H1 (cell line): ENCODE measurements around the gene MEF2B. TPM values are rescaled to one million over a fixed set of nuclear protein-coding genes. Genes with fewer than 3 reads are reported as not detected.

Source experiments
- ATF3 ChIP-seq: IDR thresholded peaks from 2 replicates; pipeline ENCODE4 v1.6.1; 2011; ENCODE audit warnings: low read depth, mild to moderate bottlenecking, low read length; ENCODE audit not compliant: insufficient read depth
- CEBPB ChIP-seq: IDR thresholded peaks from 2 replicates; pipeline ENCODE4 v1.6.1; 2012; ENCODE audit warnings: low read depth, low read length
- CHD1 ChIP-seq: IDR thresholded peaks from 2 replicates; pipeline ENCODE4 v1.6.1; 2012; ENCODE audit warnings: low read depth, low read length, improper control_type of control experiment
- CHD2 ChIP-seq: IDR thresholded peaks from 2 replicates; pipeline ENCODE4 v1.6.1; 2012; ENCODE audit warnings: low read length, improper control_type of control experiment
- E2F6 ChIP-seq: IDR thresholded peaks from 2 replicates; pipeline ENCODE4 v1.6.1; 2012; ENCODE audit warnings: inconsistent platforms
- EGR1 ChIP-seq: IDR thresholded peaks from 2 replicates; pipeline ENCODE4 v1.6.1; 2011; ENCODE audit warnings: low read depth, low read length, borderline replicate concordance
- FOSL1 ChIP-seq: IDR thresholded peaks from 2 replicates; pipeline ENCODE4 v1.6.1; 2011; ENCODE audit warnings: mild to moderate bottlenecking, low read depth, low read length, moderate library complexity; ENCODE audit not compliant: insufficient read depth
- RBBP5 ChIP-seq: IDR thresholded peaks from 2 replicates; pipeline ENCODE4 v1.7.1; 2012; ENCODE audit warnings: low read depth, mild to moderate bottlenecking, inconsistent platforms, low read length, moderate library complexity, borderline replicate concordance
- SP2 ChIP-seq: IDR thresholded peaks from 2 replicates; pipeline ENCODE4 v1.6.1; 2012; ENCODE audit warnings: mild to moderate bottlenecking, low read length, inconsistent platforms
- SUZ12 ChIP-seq: fragments of 200-600 bp; sonication (generic); IDR thresholded peaks from 2 replicates; pipeline ENCODE4 v1.6.1; 2012; ENCODE audit warnings: mild to moderate bottlenecking, inconsistent platforms, low read length, moderate library complexity, mixed read lengths
- polyA plus RNA-seq, 7 experiments: library from polyadenylated mRNA; depleted of rRNA in 3 of 7; stranded (reverse) in 5 of 7; unstranded in 2 of 7; fragments of >200 nt in 5 of 7; fragments of 200-250 nt in 2 of 7; gene quantifications; 1 replicate in 5 of 7; 2 replicates in 1 of 7; 4 replicates in 1 of 7; pipeline versions ENCODE4 v1.2.1 to v1.2.3, GENCODE V29; 2011 to 2013; ENCODE audit warnings: missing spikeins in 2 of 7, mixed read lengths in 2 of 7
- total RNA-seq: library from RNA; stranded (reverse); fragmentation: NEBNext Ultra II Directional; extraction: Animal tissue kit (Norgen Biotek cat#: 25700); gene quantifications from 2 replicates; pipeline ENCODE4 v1.2.1, GENCODE V29; 2021

The MEF2B gene
- total and polyA plus RNA-seq, 2 of the 8 experiments (the other 6 are each of a cell fraction or from before 2014, with no cell fraction given), result 2.8 to 3.7 TPM

- no peak for TF ChIP-seq E2F6
- no peak for TF ChIP-seq CHD1
- no peak for TF ChIP-seq CEBPB
- no peak for TF ChIP-seq ATF3
- TF ChIP-seq FOSL1, result no peak
- TF ChIP-seq RBBP5, result no peak
- TF ChIP-seq CHD2, result no peak
- no peak for TF ChIP-seq SP2
- TF ChIP-seq EGR1, result no peak
- no peak for TF ChIP-seq SUZ12
Measured at GRCh38 chr19:19170873-19171672, 1.0 kb upstream of the MEF2B start (continued).
